ENCODE results near the gene CFAP57.

GRCh38 chr1:43235451-43236121 is 63.5 kb downstream of the CFAP57 start:
- TF ChIP-seq TAF1 (IDR thresholded peaks at IDR 0.05; ENCODE audit: low read depth, low read length) (no peak), POLR2AphosphoS5 (IDR thresholded peaks at IDR 0.05; ENCODE audit: low read depth, low read length) (no peak)

Measured in GM12891 (cell line).